SU-DHL-6 (cell line): Measurements from ENCODE around the gene MARK2.

Experiments
- EZH2phosphoT487 ChIP-seq: fragments of 200-600 bp; sonication (generic), shearing (Covaris generic); conservative IDR thresholded peaks from 2 replicates; pipeline ENCODE4 v1.6.1; 2018; ENCODE audit warnings: mild to moderate bottlenecking, antibody characterized with exemption, low read length, moderate library complexity, mixed read lengths
- TF ChIP-seq, protein P1 (sequence below): fragments of 200-600 bp; sonication (generic); IDR thresholded peaks from one replicate; pipeline ENCODE4 v1.5.1; 2017; ENCODE audit warnings: antibody characterized with exemption, mild to moderate bottlenecking, low read length, moderate library complexity; ENCODE audit not compliant: insufficient read depth, poor library complexity, severe bottlenecking

DNA sequence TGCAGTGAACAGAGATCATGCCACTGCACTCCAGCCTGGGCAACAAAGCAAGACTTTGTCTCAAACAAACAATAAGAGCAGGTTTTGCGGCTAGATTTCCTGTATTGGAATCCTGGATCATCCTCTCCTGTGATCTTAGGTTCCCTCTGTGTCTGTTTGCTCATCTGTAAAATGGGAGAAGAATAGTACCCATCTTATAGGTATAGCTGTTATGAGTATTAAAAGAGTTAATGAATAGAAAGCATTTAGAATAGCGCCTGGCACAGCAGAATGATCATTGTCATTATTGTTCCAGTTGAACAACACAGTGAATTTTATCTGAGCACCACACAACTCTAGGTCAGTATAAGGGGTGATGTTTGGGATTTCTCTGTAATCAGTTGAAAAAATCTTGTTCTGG is 10.8 kb downstream of the MARK2 start:
- TF ChIP-seq, protein P1, sequence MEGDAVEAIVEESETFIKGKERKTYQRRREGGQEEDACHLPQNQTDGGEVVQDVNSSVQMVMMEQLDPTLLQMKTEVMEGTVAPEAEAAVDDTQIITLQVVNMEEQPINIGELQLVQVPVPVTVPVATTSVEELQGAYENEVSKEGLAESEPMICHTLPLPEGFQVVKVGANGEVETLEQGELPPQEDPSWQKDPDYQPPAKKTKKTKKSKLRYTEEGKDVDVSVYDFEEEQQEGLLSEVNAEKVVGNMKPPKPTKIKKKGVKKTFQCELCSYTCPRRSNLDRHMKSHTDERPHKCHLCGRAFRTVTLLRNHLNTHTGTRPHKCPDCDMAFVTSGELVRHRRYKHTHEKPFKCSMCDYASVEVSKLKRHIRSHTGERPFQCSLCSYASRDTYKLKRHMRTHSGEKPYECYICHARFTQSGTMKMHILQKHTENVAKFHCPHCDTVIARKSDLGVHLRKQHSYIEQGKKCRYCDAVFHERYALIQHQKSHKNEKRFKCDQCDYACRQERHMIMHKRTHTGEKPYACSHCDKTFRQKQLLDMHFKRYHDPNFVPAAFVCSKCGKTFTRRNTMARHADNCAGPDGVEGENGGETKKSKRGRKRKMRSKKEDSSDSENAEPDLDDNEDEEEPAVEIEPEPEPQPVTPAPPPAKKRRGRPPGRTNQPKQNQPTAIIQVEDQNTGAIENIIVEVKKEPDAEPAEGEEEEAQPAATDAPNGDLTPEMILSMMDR = no peak
- no peak for TF ChIP-seq EZH2phosphoT487
